Liver (tissue), 9 donors: Measurements from ENCODE around the gene CHRM5. TPM values are rescaled to one million over a fixed set of nuclear protein-coding genes. Genes with fewer than 3 reads are reported as not detected.

Experiments
- DNase-seq: peaks from one replicate; pipeline ENCODE4 v3.0.0-alpha.2; 2017; ENCODE audit warnings: low spot score
- H3K27ac ChIP-seq, 2 donors: one replicate each; pipeline ENCODE4 v1.7.0; 2013; ENCODE audit warnings: inconsistent platforms in 2 of 2, low read length in 2 of 2, control low read depth in 1 of 2, low read depth in 1 of 2, mild to moderate bottlenecking in 1 of 2
- H3K27me3 ChIP-seq, 4 donors: one replicate each; pipeline versions ENCODE4 v1.6.1 to v1.7.0; 2013; ENCODE audit warnings: low read length in 3 of 4, inconsistent platforms in 1 of 4, mild to moderate bottlenecking in 1 of 4, moderate library complexity in 1 of 4; ENCODE audit not compliant: control insufficient read depth in 4 of 4, insufficient read depth in 4 of 4
- H3K36me3 ChIP-seq, 4 donors: one replicate each; pipeline versions ENCODE4 v1.6.1 to v1.7.0; 2013; ENCODE audit warnings: low read length in 3 of 4, mild to moderate bottlenecking in 3 of 4, low read depth in 1 of 4, moderate library complexity in 1 of 4; ENCODE audit not compliant: control insufficient read depth in 4 of 4, insufficient read depth in 3 of 4
- H3K4me1 ChIP-seq, 4 donors: one replicate each; pipeline versions ENCODE4 v1.6.1 to v1.7.0; 2013; ENCODE audit warnings: low read length in 3 of 4, mild to moderate bottlenecking in 3 of 4, moderate library complexity in 1 of 4; ENCODE audit not compliant: control insufficient read depth in 4 of 4, insufficient read depth in 4 of 4
- H3K4me3 ChIP-seq, 3 donors: one replicate each; pipeline versions ENCODE4 v1.6.1 to v1.7.0; 2013; ENCODE audit warnings: low read length in 3 of 3, control low read depth in 1 of 3, low read depth in 1 of 3, mild to moderate bottlenecking in 1 of 3
- H3K9ac ChIP-seq, 2 donors: one replicate each; pipeline ENCODE4 v1.7.0; 2013; ENCODE audit warnings: low read length in 2 of 2, mild to moderate bottlenecking in 2 of 2, moderate library complexity in 2 of 2, control low read depth in 1 of 2, low read depth in 1 of 2
- H3K9me3 ChIP-seq, 4 donors: one replicate each; pipeline versions ENCODE4 v1.6.1 to v1.7.0; 2013; ENCODE audit warnings: low read length in 3 of 4; ENCODE audit not compliant: control insufficient read depth in 4 of 4
- EGR1 ChIP-seq, 2 donors: IDR thresholded peaks; 2 replicates each; pipeline ENCODE4 v1.6.1; 2016 to 2018; ENCODE audit warnings: antibody characterized with exemption in 2 of 2, low read depth in 2 of 2
- FOXA1 ChIP-seq: IDR thresholded peaks from 2 replicates; pipeline ENCODE4 v1.6.1; 2016; ENCODE audit warnings: antibody characterized with exemption
- FOXA2 ChIP-seq: IDR thresholded peaks from 2 replicates; pipeline ENCODE4 v1.6.1; 2016; ENCODE audit warnings: antibody characterized with exemption
- GABPA ChIP-seq, 2 donors: IDR thresholded peaks in 1 of 2; conservative IDR thresholded peaks in 1 of 2; 2 replicates each; pipeline ENCODE4 v1.6.1; 2016; ENCODE audit warnings: antibody characterized with exemption in 2 of 2, mild to moderate bottlenecking in 1 of 2, moderate library complexity in 1 of 2
- HNF4A ChIP-seq, 2 donors: conservative IDR thresholded peaks; 2 replicates each; pipeline ENCODE4 v1.6.1; 2016; ENCODE audit warnings: antibody characterized with exemption in 2 of 2, mild to moderate bottlenecking in 2 of 2
- HNF4G ChIP-seq: IDR thresholded peaks from 2 replicates; pipeline ENCODE4 v1.6.1; 2016; ENCODE audit warnings: antibody characterized with exemption
- JUND ChIP-seq, 2 donors: IDR thresholded peaks; 2 replicates each; pipeline ENCODE4 v1.6.1; 2016; ENCODE audit warnings: antibody characterized with exemption in 2 of 2
- NR2F2 ChIP-seq: IDR thresholded peaks from 2 replicates; pipeline ENCODE4 v1.6.1; 2016; ENCODE audit warnings: antibody characterized with exemption
- RAD21 ChIP-seq, 2 donors: IDR thresholded peaks; 2 replicates each; pipeline ENCODE4 v1.6.1; 2016; ENCODE audit warnings: antibody characterized with exemption in 2 of 2, mild to moderate bottlenecking in 2 of 2
- REST ChIP-seq: IDR thresholded peaks from 2 replicates; pipeline ENCODE4 v1.6.1; 2016; ENCODE audit warnings: antibody characterized with exemption, mild to moderate bottlenecking
- RXRA ChIP-seq, 2 donors: IDR thresholded peaks; 2 replicates each; pipeline ENCODE4 v1.6.1; 2017 to 2018; ENCODE audit warnings: antibody characterized with exemption in 2 of 2, mild to moderate bottlenecking in 1 of 2
- SP1 ChIP-seq: IDR thresholded peaks from 2 replicates; pipeline ENCODE4 v1.6.1; 2018; ENCODE audit warnings: antibody characterized with exemption, mild to moderate bottlenecking
- TAF1 ChIP-seq: conservative IDR thresholded peaks from 2 replicates; pipeline ENCODE4 v1.6.1; 2016; ENCODE audit warnings: antibody characterized with exemption, mild to moderate bottlenecking
- YY1 ChIP-seq: IDR thresholded peaks from 2 replicates; pipeline ENCODE4 v1.6.1; 2016; ENCODE audit warnings: antibody characterized with exemption, mild to moderate bottlenecking
- WGBS: extraction: QIAGEN DNeasy Blood & Tissue Kit; methylation state at CpG from one replicate; pipeline ENCODE4 v1.1.7; 2013; 5-methylcytosine and 5-hydroxymethylcytosine counted together
- polyA plus RNA-seq, 2 donors: library from polyadenylated mRNA; stranded (reverse) in 1 of 2; unstranded in 1 of 2; fragments of 200-250 nt in 1 of 2; fragments of >200 nt in 1 of 2; fragmentation: Nextera tagmentation in 1 of 2; extraction: Ambion mirVana in 1 of 2; gene quantifications; one replicate each; pipeline versions ENCODE4 v1.2.1 to v1.2.3, GENCODE V29; 2013 to 2015
- total RNA-seq, 2 donors: library from RNA; depleted of rRNA; stranded (reverse); fragments of >200 nt; gene quantifications; one replicate each; pipeline ENCODE4 v1.2.3, GENCODE V29; 2014
- TF ChIP-seq, protein P1 (sequence below): IDR thresholded peaks from 2 replicates; pipeline ENCODE4 v1.6.1; 2016; ENCODE audit warnings: antibody characterized with exemption
- TF ChIP-seq, protein P2 (sequence below): IDR thresholded peaks from 2 replicates; pipeline ENCODE4 v1.6.1; 2016; ENCODE audit warnings: antibody characterized with exemption
- TF ChIP-seq, protein P3 (sequence below): fragments of 150-350 bp; IDR thresholded peaks from 2 replicates; pipeline ENCODE4 v1.5.1; 2017; ENCODE audit warnings: improper control_type of control experiment, low read depth, low read length; ENCODE audit not compliant: missing input control
- TF ChIP-seq, protein P4 (sequence below): IDR thresholded peaks from 2 replicates; pipeline ENCODE4 v1.6.1; 2016; ENCODE audit warnings: antibody characterized with exemption
- donor health status: healthy.
- donor health status: healthy.
- donor health status: healthy.
- donor health status: healthy.
- donor health status: healthy.

CHRM5 gene
- total and polyA plus RNA-seq, 4 donors = 0.38 TPM; not detected in 3

GRCh38 chr15:34054081-34054707, 85.9 kb downstream of the CHRM5 start:
- H3K4me1 ChIP-seq = no peaks in the 10 kb centered on the region
- no peak overlapping the region for H3K9ac ChIP-seq
- H3K27ac ChIP-seq = no peak overlapping the region
- WGBS = 94% methylated on average over 3 of the region's 3 CpGs
- no peak overlapping the region for H3K4me3 ChIP-seq
- no peaks in the 10 kb centered on the region for H3K27me3 ChIP-seq
- no peak for DNase-seq
- H3K9me3 ChIP-seq = no peaks in the 10 kb centered on the region
- H3K36me3 ChIP-seq = no peaks in the 10 kb centered on the region
- TF ChIP-seq FOXA2 = no peak
- TF ChIP-seq HNF4A (conservative IDR thresholded peaks at IDR 0.05) = no peak
- TF ChIP-seq REST = no peak
- no peak for TF ChIP-seq TAF1

GRCh38 chr15:34055868-34056595, 87.7 kb downstream of the CHRM5 start:
- Histone ChIP-seq H3K4me1 (no peaks in the 10 kb centered on the region), H3K36me3 (no peaks in the 10 kb centered on the region), H3K4me3 (no peak overlapping the region), H3K9me3 (no peaks in the 10 kb centered on the region), H3K27me3 (no peaks in the 10 kb centered on the region), H3K9ac (no peak overlapping the region), H3K27ac (no peak overlapping the region)
- no peak for TF ChIP-seq REST
- no peak for TF ChIP-seq GABPA (IDR thresholded peaks at IDR 0.05 in 1 of 2, conservative IDR thresholded peaks at IDR 0.05 in 1 of 2)
- TF ChIP-seq HNF4A (conservative IDR thresholded peaks at IDR 0.05) = no peak
- TF ChIP-seq JUND (IDR thresholded peaks at IDR 0.05) = no peak
- TF ChIP-seq NR2F2 = no peak
- no peak for TF ChIP-seq SP1
- no peak for TF ChIP-seq RAD21 (IDR thresholded peaks at IDR 0.05)
- TF ChIP-seq FOXA1 = no peak
- TF ChIP-seq, protein P1, sequence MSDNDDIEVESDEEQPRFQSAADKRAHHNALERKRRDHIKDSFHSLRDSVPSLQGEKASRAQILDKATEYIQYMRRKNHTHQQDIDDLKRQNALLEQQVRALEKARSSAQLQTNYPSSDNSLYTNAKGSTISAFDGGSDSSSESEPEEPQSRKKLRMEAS = no peak
- no peak for TF ChIP-seq HNF4G
- no peak for TF ChIP-seq FOXA2
- TF ChIP-seq TAF1 = no peak
- TF ChIP-seq, protein P2, sequence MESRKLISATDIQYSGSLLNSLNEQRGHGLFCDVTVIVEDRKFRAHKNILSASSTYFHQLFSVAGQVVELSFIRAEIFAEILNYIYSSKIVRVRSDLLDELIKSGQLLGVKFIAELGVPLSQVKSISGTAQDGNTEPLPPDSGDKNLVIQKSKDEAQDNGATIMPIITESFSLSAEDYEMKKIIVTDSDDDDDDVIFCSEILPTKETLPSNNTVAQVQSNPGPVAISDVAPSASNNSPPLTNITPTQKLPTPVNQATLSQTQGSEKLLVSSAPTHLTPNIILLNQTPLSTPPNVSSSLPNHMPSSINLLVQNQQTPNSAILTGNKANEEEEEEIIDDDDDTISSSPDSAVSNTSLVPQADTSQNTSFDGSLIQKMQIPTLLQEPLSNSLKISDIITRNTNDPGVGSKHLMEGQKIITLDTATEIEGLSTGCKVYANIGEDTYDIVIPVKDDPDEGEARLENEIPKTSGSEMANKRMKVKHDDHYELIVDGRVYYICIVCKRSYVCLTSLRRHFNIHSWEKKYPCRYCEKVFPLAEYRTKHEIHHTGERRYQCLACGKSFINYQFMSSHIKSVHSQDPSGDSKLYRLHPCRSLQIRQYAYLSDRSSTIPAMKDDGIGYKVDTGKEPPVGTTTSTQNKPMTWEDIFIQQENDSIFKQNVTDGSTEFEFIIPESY = no peak
- TF ChIP-seq, protein P3, sequence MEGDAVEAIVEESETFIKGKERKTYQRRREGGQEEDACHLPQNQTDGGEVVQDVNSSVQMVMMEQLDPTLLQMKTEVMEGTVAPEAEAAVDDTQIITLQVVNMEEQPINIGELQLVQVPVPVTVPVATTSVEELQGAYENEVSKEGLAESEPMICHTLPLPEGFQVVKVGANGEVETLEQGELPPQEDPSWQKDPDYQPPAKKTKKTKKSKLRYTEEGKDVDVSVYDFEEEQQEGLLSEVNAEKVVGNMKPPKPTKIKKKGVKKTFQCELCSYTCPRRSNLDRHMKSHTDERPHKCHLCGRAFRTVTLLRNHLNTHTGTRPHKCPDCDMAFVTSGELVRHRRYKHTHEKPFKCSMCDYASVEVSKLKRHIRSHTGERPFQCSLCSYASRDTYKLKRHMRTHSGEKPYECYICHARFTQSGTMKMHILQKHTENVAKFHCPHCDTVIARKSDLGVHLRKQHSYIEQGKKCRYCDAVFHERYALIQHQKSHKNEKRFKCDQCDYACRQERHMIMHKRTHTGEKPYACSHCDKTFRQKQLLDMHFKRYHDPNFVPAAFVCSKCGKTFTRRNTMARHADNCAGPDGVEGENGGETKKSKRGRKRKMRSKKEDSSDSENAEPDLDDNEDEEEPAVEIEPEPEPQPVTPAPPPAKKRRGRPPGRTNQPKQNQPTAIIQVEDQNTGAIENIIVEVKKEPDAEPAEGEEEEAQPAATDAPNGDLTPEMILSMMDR = no peak
- no peak for TF ChIP-seq RXRA (IDR thresholded peaks at IDR 0.05)
- no peak for TF ChIP-seq EGR1 (IDR thresholded peaks at IDR 0.05; ENCODE audit: low read depth in 2 of 2)
- TF ChIP-seq YY1 = no peak
- TF ChIP-seq, protein P4, sequence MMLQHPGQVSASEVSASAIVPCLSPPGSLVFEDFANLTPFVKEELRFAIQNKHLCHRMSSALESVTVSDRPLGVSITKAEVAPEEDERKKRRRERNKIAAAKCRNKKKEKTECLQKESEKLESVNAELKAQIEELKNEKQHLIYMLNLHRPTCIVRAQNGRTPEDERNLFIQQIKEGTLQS = no peak
- no peak for DNase-seq
- WGBS = 89% methylated on average over 3 of the region's 3 CpGs
